GM21737 (cell line): ENCODE data around the gene DNM3.

Source experiments
- ATAC-seq: cut with Tn5 transposase; IDR thresholded peaks from one replicate; pipeline ENCODE4 v1.9.1; 2021; ENCODE audit warnings: mild to moderate bottlenecking, moderate library complexity; ENCODE audit not compliant: unreplicated experiment

The DNM3 gene

DNA sequence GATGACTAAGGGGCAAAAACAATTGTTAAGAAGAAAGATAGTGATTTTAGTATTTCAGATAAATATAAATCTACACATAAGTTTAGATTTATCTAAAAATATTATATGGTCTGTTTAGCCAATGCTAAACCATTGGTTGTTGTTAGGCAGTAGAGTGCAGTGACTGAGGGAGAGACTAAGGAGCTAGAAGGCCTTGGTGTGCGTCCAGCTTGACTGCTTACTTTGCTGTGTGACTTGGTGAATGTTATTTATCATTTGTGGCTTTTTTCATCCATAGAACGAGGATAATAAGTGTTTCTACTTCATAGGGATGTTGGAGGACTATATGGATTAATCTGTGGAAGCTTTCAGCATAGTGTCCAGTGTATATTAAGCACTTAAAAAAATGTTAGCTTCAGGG, 314.5 kb downstream of the DNM3 start:
- ATAC-seq = no peak

DNA sequence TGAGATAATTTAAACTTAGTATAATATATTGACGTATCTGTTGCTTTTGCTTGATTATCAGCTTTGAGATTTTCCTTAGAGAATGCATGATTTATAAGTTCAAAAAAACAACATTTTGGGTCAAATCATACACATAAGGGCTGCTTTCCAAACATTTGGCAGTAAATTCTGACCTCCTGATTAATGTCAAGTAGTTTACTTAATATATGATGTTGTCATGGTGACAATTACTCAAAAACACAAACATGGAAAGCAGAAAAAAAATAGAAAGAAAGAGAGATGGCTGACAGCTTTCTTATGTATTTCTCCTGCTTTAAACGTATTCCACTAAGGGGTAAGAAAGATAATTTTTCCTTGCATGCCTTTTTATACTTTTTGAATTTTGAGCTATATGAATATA, 320.9 kb downstream of the DNM3 start:
- ATAC-seq = no peak

GRCh38 chr1:172163498-172164215, 322.4 kb downstream of the DNM3 start:
- ATAC-seq = no peak

DNA sequence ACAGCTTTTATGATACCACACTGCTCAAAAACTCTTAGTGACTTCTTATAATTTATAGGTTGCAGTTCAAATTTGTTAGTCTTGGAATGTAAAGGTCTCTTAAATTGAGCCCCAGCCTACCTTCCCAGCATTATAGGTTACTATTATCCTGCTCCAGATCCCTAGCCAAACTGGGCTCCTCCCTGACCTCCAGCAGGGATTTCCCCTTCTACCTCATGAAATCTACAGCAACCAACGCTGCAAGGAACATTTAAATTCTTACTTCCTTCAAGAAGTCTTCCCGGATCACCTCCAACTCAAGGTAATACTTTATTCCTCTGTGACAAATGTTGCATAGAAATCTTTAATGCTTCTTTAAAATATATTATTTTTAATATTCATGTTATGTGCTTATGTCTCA, 324.1 kb downstream of the DNM3 start:
- no peak for ATAC-seq

GRCh38 chr1:172167796-172168596, 326.7 kb downstream of the DNM3 start:
- no peak for ATAC-seq

- ATAC-seq = no peak
These were observed 327.2 kb downstream of the DNM3 start for GRCh38 chr1:172168597-172168872.

DNA sequence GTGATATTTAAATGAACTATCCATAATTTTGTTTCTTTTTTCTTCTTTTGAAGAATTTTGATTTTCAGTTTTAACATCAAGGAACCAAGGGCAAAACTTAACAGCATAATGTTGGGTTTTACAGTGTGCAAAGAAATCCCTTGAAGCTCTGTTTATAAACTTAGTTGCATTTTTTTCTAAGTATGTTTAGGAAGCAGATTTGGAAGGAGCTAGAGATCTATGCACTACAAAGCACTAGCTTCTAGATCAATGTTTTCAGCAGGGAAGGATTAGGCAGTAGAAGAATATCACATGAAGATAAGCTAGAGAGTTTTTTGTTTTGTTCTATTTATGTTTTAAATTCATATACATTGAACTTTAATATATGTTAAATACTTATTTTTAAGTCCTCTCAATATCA, 328.5 kb downstream of the DNM3 start:
- no peak for ATAC-seq

- no peak for ATAC-seq
These were observed 331.1 kb downstream of the DNM3 start for GRCh38 chr1:172172352-172172831.

GRCh38 chr1:172176206-172176605, 334.9 kb downstream of the DNM3 start:
- ATAC-seq = no peak

- ATAC-seq = no peak
These were observed 336.6 kb downstream of the DNM3 start for GRCh38 chr1:172177849-172178248.

DNA sequence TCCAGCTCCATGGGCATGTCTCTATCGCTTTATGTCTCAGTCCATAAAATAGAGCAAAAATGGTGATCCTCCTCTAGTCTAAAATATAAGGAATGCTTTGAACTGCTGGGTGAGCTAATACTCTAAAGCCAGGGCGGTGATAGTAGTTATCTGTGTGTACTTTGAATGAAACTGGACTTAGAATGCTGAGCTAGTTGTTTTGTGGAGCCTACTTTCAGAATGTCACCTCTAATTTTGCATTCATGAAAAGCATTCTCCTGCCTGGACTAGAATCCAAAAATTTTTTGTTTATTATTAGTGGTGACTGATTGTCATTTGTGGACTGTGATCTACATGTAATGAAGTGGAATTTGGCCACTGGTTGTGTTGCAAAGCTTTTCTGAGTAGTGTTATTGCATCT, 337.6 kb downstream of the DNM3 start:
- ATAC-seq = no peak

DNA sequence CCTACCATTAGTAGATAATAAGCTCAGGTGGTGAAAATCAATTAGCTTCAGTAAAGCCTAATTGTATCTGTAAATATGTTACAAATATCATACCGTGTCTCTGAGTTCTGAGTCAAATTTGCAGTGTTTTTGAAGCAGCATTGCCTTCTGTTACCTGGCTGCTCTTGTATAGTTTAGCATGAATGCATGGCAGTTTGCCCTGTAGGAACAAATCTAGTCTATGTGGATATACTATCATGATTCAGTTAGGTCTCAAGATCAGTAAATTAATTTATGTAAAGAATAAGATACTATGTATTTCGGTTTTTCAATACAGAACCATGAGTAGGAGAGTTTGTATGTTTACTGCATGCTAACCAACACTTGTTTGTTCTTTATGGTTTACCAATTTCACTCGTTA, 338.6 kb downstream of the DNM3 start:
- ATAC-seq = no peak

DNA sequence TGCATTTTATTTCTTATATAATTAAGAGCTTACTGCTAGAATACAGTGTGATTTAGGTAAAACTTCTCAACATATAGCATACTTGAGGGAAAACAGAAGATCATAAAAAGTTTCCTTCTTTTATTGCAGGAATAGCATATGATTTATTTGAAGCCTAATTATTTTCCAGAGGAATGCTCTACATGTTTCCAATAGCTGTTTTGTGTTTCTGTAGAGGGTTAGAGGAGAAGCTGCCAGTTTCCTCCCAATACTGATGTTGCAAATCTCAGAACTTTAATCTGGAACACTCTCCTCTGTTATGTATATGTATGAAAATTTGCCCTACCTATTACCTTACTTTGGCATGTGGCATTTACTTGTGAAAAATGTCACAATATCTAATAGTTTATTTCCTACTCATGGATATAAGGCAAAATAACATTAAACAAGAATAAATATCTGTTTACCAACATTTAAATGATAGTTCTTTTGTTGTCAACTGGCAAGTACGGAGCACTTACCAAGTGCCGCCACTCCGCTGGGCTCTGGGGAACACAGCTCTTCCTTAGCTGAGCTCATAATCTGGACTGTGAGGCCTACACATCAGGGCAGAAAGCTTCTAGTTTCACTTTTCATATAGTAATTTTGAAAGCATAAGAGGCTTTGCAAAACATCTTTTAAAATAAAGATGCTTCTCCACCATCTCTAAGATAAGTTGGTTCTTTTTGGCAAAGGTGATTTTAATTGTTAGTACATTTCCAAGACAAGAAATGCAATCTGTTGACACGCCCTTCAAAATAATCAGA, 339.4 kb downstream of the DNM3 start:
- peak; percentile 58 for ATAC-seq

DNA sequence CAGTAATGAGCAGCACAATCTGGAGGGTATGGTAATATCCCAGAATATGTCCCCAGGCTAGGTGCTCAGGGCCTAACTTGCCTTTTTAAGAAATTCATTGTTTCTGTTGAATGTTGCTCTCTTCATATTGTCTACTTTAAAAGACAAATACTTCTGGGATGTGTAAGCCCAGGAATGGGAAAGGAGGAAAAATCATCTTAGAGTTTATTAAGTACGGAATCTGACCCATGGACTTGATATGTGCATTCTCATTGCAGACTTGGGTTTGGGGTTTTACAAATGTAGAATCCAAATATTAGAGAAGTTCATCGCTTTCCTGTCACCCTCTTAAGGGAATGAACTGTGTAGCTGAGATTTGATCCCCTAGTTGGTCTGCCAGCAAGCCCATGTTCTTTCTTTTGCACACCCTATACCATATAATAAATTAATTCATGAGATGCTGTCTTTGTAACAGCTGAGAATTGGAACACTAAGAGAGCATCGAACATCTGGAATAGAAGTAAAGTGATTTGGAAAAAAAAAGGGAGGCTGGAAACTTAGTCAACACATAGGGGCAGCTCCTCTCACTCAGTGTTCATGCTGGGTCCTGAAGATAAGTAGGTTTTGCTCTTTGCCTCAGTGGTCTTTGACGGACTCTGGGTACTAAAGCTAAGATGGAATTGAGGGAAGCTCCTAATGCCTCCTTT, 343.4 kb downstream of the DNM3 start:
- ATAC-seq = no peak

GRCh38 chr1:172185211-172185610, 343.9 kb downstream of the DNM3 start:
- ATAC-seq = peak; percentile 64

DNA sequence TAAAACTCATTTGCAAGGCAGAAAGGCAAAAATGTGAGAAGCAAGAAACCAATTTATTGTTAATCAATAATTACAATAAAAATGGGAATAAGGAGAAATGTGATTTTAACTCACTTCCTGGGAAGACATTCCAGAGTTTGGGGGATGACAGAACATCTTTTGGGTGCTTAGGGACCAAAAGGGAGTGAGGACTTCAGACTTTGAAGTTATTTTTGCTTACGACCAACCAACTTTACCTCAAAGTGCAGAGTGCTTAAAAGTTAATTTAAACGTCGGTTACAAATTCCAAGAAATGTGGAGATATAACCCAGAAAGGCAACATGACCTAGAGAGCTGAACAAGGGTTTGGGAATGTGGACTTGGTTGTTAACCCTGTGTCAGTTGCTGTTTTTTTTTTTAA, 344.7 kb downstream of the DNM3 start:
- no peak for ATAC-seq

DNA sequence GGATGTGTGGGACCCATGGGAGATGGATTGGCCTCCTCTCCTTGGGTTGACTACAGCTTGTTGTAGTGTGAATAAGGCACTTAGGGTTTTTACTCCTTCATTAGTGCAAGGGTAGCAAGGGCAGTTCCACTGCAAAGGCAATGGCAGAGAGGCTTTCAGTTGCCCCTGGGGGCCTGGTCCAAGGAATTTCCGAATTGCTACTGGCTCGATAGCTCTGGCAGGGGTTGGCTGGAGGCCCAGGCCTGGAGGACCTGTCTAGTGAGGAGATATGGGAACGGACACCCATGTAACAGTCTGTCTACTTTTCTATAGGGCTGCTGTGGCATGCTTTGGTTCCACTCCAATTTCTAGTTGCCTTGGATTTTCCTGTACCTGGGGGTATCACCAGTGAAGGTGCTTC, 360.3 kb downstream of the DNM3 start:
- ATAC-seq = no peak

DNA sequence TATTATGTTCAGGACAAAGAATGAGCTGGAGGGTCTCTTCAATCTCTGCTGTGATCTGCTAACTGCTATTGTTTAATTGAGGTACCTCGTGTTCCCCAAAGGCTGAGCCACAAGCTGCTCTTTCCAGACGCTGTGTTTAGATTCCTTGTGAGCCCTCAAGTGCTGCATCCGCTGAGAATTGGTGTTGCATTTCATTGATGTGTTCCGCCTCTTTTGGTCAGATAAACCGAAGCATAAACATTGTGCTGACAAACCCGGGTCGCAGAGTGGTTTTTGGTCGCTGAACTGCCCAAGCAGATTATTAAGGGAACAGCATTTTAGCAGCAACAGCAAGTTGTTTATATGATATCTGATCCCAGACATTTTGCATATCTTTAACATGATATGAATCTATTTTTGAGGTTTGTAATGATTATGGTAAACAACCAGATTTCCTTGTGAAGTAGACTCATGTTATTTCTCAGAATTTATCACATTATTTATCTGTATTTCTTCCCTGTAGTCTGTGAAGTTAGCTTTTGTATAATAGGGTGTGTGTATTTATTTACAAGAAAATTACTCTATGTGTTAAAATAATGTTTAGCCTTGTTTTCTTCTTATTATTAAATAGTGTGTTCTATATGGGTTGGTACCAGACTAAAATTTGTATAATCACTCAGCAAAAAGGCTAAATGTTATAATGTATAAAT, 362.0 kb downstream of the DNM3 start:
- no peak for ATAC-seq

- ATAC-seq = no peak
These were observed 362.6 kb downstream of the DNM3 start for GRCh38 chr1:172203902-172204301.

DNA sequence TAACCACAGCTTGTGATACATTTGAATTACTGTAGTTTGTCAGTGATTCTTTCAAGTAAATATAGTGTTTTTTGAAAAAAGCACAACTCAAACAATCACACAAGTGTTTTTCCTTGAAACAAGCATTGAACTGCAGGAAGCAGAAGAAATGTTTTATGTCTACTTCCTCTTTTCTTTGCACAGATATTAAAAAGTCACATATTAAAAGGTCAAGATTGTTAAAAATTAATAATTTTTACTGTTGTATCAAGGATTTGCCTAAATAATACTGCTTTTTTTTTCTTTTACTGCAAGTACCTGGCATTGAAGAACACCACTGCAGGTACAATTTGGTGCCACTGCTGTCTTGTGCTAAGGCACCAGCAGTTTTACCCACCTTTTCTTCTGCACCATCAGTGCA, 365.0 kb downstream of the DNM3 start:
- ATAC-seq = no peak

DNA sequence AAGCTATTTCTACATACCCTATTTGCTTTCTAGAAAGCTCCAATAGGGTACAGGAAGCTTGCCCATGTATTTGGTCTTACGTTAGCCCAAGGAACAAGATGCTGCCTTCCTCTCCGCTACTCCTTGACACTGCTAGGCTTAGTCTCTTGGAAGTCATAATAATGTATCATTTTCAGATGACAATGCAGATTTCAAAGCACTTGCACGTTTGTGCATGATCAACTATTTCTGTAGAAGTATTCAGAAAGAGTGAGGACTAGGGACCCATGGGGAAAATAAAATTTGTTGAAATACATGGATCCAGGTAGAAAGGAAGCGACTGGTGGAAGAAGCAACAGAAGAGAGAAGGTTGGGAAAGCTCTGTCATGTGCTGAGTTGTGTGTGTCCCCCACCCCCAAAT, 367.3 kb downstream of the DNM3 start:
- no peak for ATAC-seq
